PC-9 (cell line): ENCODE results near the gene DHX16.

Experiments used
- EZH2 ChIP-seq: fragments of 200-600 bp; sonication (generic); IDR thresholded peaks from 2 replicates; pipeline ENCODE4 v1.8.0; 2017; ENCODE audit warnings: antibody characterized with exemption, low read depth
- TF ChIP-seq, protein P1 (sequence below): fragments of 200-600 bp; sonication (generic); conservative IDR thresholded peaks from 2 replicates; pipeline ENCODE4 v1.6.1; 2017; ENCODE audit warnings: mixed run types, antibody characterized with exemption, mild to moderate bottlenecking, moderate library complexity

- TF ChIP-seq, protein P1, sequence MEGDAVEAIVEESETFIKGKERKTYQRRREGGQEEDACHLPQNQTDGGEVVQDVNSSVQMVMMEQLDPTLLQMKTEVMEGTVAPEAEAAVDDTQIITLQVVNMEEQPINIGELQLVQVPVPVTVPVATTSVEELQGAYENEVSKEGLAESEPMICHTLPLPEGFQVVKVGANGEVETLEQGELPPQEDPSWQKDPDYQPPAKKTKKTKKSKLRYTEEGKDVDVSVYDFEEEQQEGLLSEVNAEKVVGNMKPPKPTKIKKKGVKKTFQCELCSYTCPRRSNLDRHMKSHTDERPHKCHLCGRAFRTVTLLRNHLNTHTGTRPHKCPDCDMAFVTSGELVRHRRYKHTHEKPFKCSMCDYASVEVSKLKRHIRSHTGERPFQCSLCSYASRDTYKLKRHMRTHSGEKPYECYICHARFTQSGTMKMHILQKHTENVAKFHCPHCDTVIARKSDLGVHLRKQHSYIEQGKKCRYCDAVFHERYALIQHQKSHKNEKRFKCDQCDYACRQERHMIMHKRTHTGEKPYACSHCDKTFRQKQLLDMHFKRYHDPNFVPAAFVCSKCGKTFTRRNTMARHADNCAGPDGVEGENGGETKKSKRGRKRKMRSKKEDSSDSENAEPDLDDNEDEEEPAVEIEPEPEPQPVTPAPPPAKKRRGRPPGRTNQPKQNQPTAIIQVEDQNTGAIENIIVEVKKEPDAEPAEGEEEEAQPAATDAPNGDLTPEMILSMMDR = no peak
- TF ChIP-seq EZH2 = no peak
These were observed 55.8 kb downstream of the DHX16 start, which contains the start of gene PPP1R10 for GRCh38 chr6:30616811-30617564.
